NCI-H2081 (cell line): ENCODE data around the gene MLPH.

ENCODE experiments used
- DNase-seq, 2 experiments: peaks; one replicate each; lab custom pipeline; 2025; lab: John Stamatoyannopoulos, UW

The MLPH gene

GRCh38 chr2:237541243-237541642 is 54.2 kb downstream of the MLPH start:
- DNase-seq: no peak

DNA sequence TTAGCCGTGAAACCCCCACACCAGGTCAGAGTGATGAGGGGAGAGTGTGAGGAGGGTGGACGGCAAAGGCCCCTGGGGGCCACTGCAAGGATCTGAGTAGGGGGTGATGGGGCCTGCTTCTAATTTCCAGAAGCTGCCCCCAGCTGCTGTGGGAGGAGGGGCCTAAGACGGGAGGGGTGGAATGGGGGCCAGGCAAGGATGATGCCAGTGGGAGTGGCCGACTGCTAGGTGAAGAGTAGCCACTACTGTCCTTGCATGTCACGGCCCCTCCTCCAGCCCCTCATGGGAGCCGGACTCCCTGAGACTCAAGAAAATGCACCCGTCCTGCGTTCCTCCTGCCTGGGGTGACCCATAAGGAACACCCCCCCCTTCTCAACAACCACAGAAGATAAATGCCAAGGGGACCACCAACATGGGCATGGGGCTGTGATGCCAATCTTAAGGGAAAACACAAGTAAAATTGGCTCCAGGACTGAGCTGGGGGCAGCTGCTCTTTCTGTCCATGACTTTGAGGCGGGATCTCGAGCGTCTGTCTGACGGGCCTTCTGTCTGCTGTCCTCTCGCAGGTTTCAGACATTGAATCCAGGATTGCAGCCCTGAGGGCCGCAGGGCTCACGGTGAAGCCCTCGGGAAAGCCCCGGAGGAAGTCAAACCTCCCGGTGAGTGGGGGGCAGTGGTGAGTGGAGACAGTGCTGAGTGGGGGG is 55.1 kb downstream of the MLPH start:
- no peak for DNase-seq

DNA sequence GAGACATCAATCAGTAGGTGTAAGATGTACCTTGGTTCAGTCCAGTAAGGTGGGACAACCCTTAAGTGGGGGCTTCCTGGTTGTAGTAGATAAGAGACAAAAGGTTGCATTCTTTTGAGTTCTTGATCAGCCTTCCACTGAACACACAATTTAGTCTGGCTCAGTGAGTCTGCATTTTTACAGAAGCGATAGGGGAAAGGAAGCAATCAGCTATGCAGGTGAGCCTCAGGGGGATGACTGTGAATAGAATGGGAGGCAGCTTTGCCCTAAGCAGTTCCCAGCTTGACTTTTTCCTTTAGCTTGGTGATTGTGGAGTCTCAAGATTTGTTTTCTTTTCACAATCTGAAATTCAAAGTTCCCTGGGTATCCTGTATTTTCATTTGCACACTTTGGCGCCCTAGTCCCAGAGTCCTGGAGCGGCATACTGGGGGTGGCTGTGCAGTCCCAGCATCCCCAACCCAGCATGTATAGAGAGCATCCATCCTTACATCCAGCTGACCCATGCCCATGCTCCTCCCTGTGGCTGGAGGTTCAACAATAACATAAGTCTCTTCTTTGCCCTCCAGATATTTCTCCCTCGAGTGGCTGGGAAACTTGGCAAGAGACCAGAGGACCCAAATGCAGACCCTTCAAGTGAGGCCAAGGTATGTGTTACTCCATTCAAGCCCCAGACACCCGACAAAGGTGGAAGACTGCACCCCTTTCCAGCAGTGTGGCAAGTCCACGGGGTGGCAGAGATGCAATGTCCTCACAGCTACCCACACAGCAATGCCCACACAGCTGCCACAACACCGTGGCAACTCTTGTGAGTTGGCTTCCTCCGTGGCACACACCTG is 59.2 kb downstream of the MLPH start:
- no peak for DNase-seq

GRCh38 chr2:237546876-237547395 is 59.9 kb downstream of the MLPH start:
- DNase-seq: no peak

DNA sequence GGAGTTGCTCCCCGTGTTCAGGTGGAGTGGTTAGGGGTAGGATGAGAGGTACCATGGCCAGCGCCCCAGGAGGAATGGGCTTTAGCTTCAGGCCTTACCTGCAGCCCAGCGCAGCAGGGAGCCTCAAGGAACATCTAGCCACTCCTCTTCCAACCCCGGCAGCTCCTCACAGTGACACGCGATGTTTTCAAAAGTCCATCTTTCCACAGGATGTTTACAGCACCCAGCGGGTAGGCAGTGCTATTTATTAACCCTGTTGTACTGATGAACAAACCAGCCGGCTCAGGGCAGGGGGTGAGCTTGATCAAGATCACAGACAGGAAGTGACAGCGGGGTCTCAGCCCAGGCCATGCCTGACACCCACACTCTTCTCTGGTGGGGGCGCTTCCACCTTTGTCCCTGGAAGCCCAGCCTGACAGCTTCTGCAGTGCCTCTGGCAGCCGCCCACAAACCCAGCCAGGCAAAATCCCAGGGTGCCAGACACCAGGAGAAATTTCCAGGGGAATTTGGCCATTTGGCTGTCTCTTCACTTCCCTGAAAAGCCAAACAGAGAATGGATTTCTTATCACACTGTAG is 60.9 kb downstream of the MLPH start:
- DNase-seq: peak in 1 of 2 experiments; percentile 27

GRCh38 chr2:237549216-237549615 is 62.2 kb downstream of the MLPH start:
- no peak for DNase-seq

DNA sequence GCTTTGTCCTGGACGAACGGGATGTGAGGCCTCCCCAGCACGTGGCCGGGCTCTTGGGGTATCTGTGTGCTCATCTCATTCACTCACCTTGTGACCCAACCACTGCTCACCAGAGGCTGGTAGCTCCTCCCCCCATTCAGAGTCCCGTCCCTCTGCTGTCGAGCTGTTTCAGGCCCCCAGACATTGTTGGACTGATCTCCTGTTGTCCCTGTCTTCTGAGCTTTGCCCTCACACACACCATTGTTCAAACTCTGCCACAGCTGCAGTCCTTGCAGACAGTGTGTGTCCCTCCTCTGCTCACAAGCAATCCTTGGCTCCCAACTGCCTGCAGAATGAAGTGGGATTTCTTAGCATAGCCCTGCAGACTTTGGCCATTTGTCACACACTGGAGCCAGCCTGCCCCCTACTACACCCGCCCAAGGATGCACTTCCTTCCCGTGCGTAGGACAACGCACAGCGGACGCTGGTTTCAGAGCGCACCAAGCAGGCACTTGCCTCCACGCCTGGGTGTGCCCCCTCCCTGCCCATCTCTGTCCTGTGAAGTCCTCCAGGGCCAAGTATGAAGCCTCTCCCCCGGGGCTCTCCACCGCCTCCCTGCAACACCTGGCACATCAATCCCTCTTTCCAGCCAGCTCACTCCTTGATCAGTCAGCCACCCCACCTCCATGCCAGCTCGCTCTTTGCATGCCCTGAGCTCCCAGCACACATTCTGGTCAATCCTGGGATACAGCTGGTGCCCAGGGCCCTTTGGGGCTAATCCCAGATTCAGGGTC is 62.8 kb downstream of the MLPH start:
- DNase-seq: no peak

GRCh38 chr2:237551071-237551574 is 64.1 kb downstream of the MLPH start:
- no peak for DNase-seq

DNA sequence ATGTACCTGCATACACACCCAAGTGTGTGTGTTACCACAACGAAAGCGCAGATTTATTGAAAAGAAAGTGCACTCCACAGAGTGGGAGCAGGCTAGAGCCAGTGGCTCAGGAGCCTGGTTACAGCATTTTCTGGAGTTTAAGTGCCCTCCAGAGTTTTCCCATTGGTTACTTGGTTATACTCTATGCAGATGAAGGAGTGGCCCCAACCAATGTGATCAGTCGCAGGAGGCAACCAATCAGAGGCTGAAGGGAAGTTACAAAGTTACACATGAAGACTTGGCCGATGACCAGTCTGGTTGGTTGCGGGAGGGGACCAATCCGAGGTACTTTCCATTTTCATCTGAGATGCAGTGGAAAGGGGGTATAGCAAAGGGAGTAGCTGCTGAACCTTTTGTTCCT is 65.9 kb downstream of the MLPH start:
- DNase-seq: no peak

DNA sequence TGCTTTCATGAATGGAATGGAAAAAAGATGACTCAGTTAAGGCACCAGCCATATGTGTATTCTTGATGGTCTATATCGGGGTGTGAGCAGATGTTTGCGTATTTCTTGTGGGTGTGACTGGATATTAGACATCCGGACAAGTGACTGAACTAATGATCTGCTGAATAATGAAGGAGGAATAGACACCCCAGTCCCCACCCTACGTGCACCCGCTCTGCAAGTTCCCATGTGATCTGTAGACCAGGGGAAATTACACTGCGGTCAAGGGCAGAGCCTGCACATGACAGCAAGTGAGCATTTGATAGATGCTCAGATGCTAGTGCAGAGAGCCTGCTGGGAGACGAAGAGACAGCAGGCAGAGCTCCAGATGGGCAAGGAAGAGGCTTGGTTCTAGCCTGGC is 66.9 kb downstream of the MLPH start:
- DNase-seq: no peak

GRCh38 chr2:237555560-237555959 is 68.5 kb downstream of the MLPH start:
- DNase-seq: no peak

GRCh38 chr2:237556773-237557632 is 70.0 kb downstream of the MLPH start:
- DNase-seq: no peak

GRCh38 chr2:237557633-237558015 is 70.6 kb downstream of the MLPH start:
- no peak for DNase-seq

DNA sequence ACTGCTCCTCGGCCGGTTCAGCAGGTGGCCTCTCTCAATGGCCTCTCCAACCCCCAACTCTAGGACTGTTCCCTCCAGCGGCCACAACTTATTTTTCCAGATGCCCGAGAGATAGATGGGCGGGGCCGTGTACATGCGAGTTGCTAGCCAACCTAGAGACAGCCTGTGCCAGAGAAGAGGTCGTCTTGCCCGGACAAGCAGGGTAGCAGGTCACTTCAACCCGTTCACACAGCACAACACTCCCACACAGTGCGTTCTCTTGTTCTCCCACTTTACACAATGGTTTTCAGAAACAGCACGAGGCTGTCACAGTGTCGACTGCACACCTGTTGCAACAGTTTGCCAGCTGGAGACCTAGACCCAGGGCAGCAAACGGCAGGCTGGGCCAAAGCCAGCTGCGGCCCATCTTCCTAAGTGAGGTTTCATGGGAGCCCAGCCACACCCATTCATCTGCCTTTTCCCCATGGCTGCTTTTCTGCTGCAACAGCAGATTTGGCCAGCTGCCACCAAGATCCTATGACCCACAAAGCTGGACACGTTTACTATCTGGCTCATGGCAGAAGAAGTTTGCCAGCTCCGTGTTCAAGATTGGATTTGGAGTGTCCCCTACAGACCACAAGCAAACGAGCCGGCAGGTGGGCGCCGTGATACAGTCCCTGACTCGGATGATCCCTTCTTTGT is 72.0 kb downstream of the MLPH start:
- no peak for DNase-seq

GRCh38 chr2:237561221-237561620 is 74.2 kb downstream of the MLPH start:
- DNase-seq: no peak

- DNase-seq: no peak
These were observed 76.8 kb downstream of the MLPH start for GRCh38 chr2:237563816-237564215.

GRCh38 chr2:237564526-237565131 is 77.6 kb downstream of the MLPH start:
- no peak for DNase-seq

DNA sequence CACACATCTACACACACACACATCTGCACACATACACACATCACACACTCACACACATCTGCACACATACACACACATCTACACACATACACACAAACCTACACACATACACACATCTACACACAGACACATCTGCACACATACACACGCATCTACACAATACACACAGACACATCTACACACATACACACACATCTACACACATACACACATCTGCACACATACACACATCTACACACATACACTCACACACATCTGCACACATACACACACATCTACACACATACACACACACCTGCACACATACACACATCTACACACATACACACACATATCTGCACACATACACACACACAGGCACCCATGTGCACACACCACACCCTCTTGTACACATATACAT is 78.9 kb downstream of the MLPH start:
- DNase-seq: no peak

DNA sequence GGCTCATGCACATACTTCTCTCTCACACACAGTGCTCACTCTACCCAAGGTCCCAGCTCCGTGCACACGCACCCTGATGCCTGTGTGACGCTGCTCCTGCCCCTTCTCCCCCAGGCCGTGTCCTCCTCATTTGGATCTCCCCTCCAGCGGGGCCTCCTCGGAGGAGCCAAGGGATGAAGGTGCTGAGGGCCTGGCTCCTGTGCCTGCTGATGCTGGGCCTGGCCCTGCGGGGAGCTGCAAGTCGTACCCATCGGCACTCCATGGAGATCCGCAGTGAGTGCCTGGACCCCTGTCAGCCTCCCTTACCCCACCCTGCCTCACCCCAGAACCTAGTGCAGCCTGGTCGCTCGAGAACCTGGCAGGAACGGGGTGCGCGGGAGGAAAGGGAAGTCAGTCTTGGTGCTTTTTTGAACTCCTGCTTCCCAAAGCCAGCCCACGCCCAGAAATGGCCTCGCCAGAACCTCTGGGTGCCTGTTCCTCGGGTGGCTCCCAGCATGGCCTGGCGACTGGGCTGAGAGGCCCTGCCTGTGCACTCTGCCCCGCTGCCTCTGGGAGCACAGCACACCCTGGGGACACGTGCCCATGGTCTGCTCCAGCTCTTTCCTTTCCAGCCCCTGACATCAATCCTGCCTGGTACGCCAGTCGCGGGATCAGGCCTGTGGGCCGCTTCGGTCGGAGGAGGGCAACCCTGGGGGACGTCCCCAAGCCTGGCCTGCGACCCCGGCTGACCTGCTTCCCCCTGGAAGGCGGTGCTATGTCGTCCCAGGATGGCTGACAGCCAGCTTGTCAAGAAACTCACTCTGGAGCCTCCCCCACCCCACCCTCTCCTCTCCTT is 79.6 kb downstream of the MLPH start, which contains the start of gene PRLH:
PRLH (plus strand) TSS at position 174 of the 835 bp plus-strand sequence; CDS start at position 174, 0 bp downstream.
- no peak for DNase-seq
